A549 (cell line): ENCODE measurements around the gene SPAG17. TPM values are rescaled to one million over a fixed set of nuclear protein-coding genes. Genes with fewer than 3 reads are reported as not detected.

Experiments
- ATAC-seq, 2 experiments: fragments of 200-7000 bp in 1 of 2; fragments of >200 bp in 1 of 2; cut with Nextera tagmentation in 1 of 2; cut with Tn5 transposase in 1 of 2; 3 replicates each; pipeline versions ENCODE4 v1.8.0 to v1.9.1; 2018 to 2020; ENCODE audit warnings: mild to moderate bottlenecking in 1 of 2, moderate library complexity in 1 of 2
- CTCF ChIA-PET: fragments of 300-600 bp; sonication (Branson Sonifier 250); formaldehyde crosslinking; extraction: SDS; loops from one replicate; lab custom pipeline; 2021; ENCODE audit warnings: antibody characterized with exemption, inconsistent platforms; lab: Yijun Ruan, JAX
- POLR2A ChIA-PET: fragments of 350-600 bp; formaldehyde crosslinking; extraction: SDS; loops from one replicate; lab custom pipeline; 2021; ENCODE audit warnings: antibody characterized with exemption, inconsistent platforms; lab: Yijun Ruan, JAX
- DNase-seq, 2 experiments: peaks; one replicate each; pipeline versions ENCODE4 v3.0.0 to v3.0.0-alpha.2; 2011 to 2016; ENCODE audit warnings: low read depth in 1 of 2, low spot score in 1 of 2
- FAIRE-seq: peaks from 2 replicates; lab custom pipeline; 2011; peaks lifted over from hg19 to GRCh38; lab: Jason Lieb, UNC
- H3K27ac ChIP-seq, 2 experiments: fragments of >200 bp; sonication (Bioruptor Twin); formaldehyde crosslinking; 3 replicates each; pipeline ENCODE4 v1.5.1; 2016 to 2017
- H3K4me1 ChIP-seq: fragments of >200 bp; sonication (Bioruptor Twin); formaldehyde crosslinking; 3 replicates; pipeline ENCODE4 v1.6.1; 2016
- H3K4me2 ChIP-seq: fragments of >200 bp; sonication (Bioruptor Twin); formaldehyde crosslinking; 3 replicates; pipeline ENCODE4 v1.6.1; 2016
- H3K4me3 ChIP-seq: fragments of >200 bp; sonication (Bioruptor Twin); formaldehyde crosslinking; 3 replicates; pipeline ENCODE4 v1.5.1; 2016
- H3K9me3 ChIP-seq: fragments of >200 bp; sonication (Bioruptor Twin); formaldehyde crosslinking; 3 replicates; pipeline ENCODE4 v1.6.1; 2016
- CHD4 ChIP-seq: fragments of 200-600 bp; sonication (generic); IDR thresholded peaks from 2 replicates; pipeline ENCODE4 v1.6.1; 2016; ENCODE audit warnings: antibody characterized with exemption, mild to moderate bottlenecking, borderline replicate concordance
- EHF ChIP-seq: fragments of 250-450 bp; sonication (Bioruptor Pico); IDR thresholded peaks from 2 replicates; pipeline ENCODE4 v1.5.0; 2020; ENCODE audit warnings: mild to moderate bottlenecking
- ESRRA ChIP-seq: fragments of 150-350 bp; IDR thresholded peaks from 2 replicates; pipeline ENCODE4 v1.6.1; 2014; ENCODE audit warnings: mild to moderate bottlenecking, low read length, borderline replicate concordance
- FOSB ChIP-seq: fragments of 250-450 bp; sonication (Bioruptor Pico); IDR thresholded peaks from 2 replicates; pipeline ENCODE4 v1.5.0; 2020; ENCODE audit warnings: mild to moderate bottlenecking, moderate library complexity
- FOXS1 ChIP-seq: fragments of 250-450 bp; sonication (Bioruptor Pico); IDR thresholded peaks from 2 replicates; pipeline ENCODE4 v1.5.0; 2020; ENCODE audit warnings: mild to moderate bottlenecking, moderate library complexity
- HDAC2 ChIP-seq: fragments of 200-600 bp; sonication (generic); IDR thresholded peaks from 2 replicates; pipeline ENCODE4 v1.6.1; 2016
- HOXB5 ChIP-seq: fragments of 250-450 bp; sonication (Bioruptor Pico); IDR thresholded peaks from 2 replicates; pipeline ENCODE4 v1.5.0; 2020; ENCODE audit warnings: mild to moderate bottlenecking, moderate library complexity
- JUN ChIP-seq, 2 experiments: fragments of >200 bp; sonication (Bioruptor Twin); formaldehyde crosslinking; IDR thresholded peaks; 2 replicates in 1 of 2; 3 replicates in 1 of 2; pipeline ENCODE4 v1.6.1; 2016 to 2017
- MAFK ChIP-seq: fragments of 450-650 bp; IDR thresholded peaks from 2 replicates; pipeline ENCODE4 v1.6.1; 2014; ENCODE audit not compliant: partially characterized antibody
- MAZ ChIP-seq: fragments of 150-350 bp; IDR thresholded peaks from 2 replicates; pipeline ENCODE4 v1.6.1; 2014; ENCODE audit warnings: antibody characterized with exemption, low read depth, low read length, borderline replicate concordance
- MYC ChIP-seq: IDR thresholded peaks from 2 replicates; pipeline ENCODE4 v1.6.1; 2012; ENCODE audit warnings: mild to moderate bottlenecking, inconsistent platforms, low read length, improper control_type of control experiment, borderline replicate concordance
- PHF8 ChIP-seq: fragments of 200-600 bp; sonication (generic); IDR thresholded peaks from 2 replicates; pipeline ENCODE4 v1.6.1; 2016; ENCODE audit warnings: low read depth, mild to moderate bottlenecking, antibody characterized with exemption, moderate library complexity, borderline replicate concordance
- RAD21 ChIP-seq, 2 experiments: fragments of >200 bp in 1 of 2; sonication (Bioruptor Twin) in 1 of 2; formaldehyde crosslinking in 1 of 2; IDR thresholded peaks in 1 of 2; conservative IDR thresholded peaks in 1 of 2; 2 replicates in 1 of 2; 3 replicates in 1 of 2; pipeline ENCODE4 v1.6.1; 2012 to 2018; ENCODE audit warnings: inconsistent platforms in 1 of 2
- RNF2 ChIP-seq: fragments of 200-600 bp; sonication (generic); IDR thresholded peaks from 2 replicates; pipeline ENCODE4 v1.6.1; 2016; ENCODE audit warnings: low read depth, mild to moderate bottlenecking, antibody characterized with exemption, moderate library complexity, borderline replicate concordance
- TP53 ChIP-seq: fragments of 250-450 bp; sonication (Bioruptor Pico); IDR thresholded peaks from 2 replicates; pipeline ENCODE4 v1.5.0; 2021; ENCODE audit warnings: mild to moderate bottlenecking, moderate library complexity
- USF2 ChIP-seq: fragments of 450-650 bp; IDR thresholded peaks from 2 replicates; pipeline ENCODE4 v1.6.1; 2014; ENCODE audit warnings: antibody characterized with exemption
- ZNF302 ChIP-seq: fragments of 250-450 bp; sonication (Bioruptor Pico); IDR thresholded peaks from 2 replicates; pipeline ENCODE4 v1.9.0; 2021; ENCODE audit warnings: inconsistent platforms, mild to moderate bottlenecking, moderate library complexity
- ZSCAN20 ChIP-seq: fragments of 250-450 bp; sonication (Bioruptor Pico); IDR thresholded peaks from 2 replicates; pipeline ENCODE4 v1.8.0; 2022; ENCODE audit warnings: mild to moderate bottlenecking, moderate library complexity
- WGBS: methylation state at CpG from one replicate; pipeline ENCODE4 v1.1.6; 2017; ENCODE audit errors: missing lambda C conversion rate; 5-methylcytosine and 5-hydroxymethylcytosine counted together
- polyA plus RNA-seq, 4 experiments: library from polyadenylated mRNA; depleted of rRNA in 3 of 4; stranded (reverse); fragments of >200 nt; fragmentation: RNase III in 1 of 4; extraction: RNeasy Plus Mini Kit Qiagen cat#74134 plus additional on column Dnase treatment in 1 of 4; gene quantifications; 2 replicates in 3 of 4; 3 replicates in 1 of 4; pipeline ENCODE4 v1.2.3, GENCODE V29; 2011 to 2017
- TF ChIP-seq, protein P1 (sequence below): fragments of 250-450 bp; sonication (Bioruptor Pico); IDR thresholded peaks from 2 replicates; pipeline ENCODE4 v1.5.0; 2021; ENCODE audit warnings: mild to moderate bottlenecking, moderate library complexity, borderline replicate concordance
- TF ChIP-seq, protein P2 (sequence below): fragments of >200 bp; sonication (Bioruptor Twin); formaldehyde crosslinking; IDR thresholded peaks from 3 replicates; pipeline ENCODE4 v1.6.1; 2016

Gene SPAG17
- polyA plus RNA-seq, 2 of the 4 experiments (the other 2 are of a cell fraction): 0.13 TPM; not detected in 1

GRCh38 chr1:118223426-118223825, 38.4 kb upstream of the SPAG17 start:
- Histone ChIP-seq H3K4me1 (no peaks in the 10 kb centered on the region), H3K4me3 (no peak overlapping the region), H3K27ac (no peak overlapping the region), H3K4me2 (no peak overlapping the region), H3K9me3 (no peaks in the 10 kb centered on the region)
- WGBS: no CpG with 5 or more reads among the region's 1 CpG
- DNase-seq: no peak
- ATAC-seq: peak in 1 of 2 experiments; percentile 35; a peak in 1 of 6 replicates
- ChIA-PET CTCF (interaction anchor here (1.0 kb wide), 1 partner anchor 226 kb away, joined by 3 read pairs; no protein-coding TSS in a partner anchor), POLR2A (no interaction called here)
- TF ChIP-seq MAFK (no peak), RAD21 (conservative IDR thresholded peaks at IDR 0.05 in 1 of 2, IDR thresholded peaks at IDR 0.05 in 1 of 2) (peak; percentile 9 to 26; a peak in 2 of 5 replicates), ZNF302 (CRISPR knock-in tag) (no peak)
- FAIRE-seq: no peak

DNA sequence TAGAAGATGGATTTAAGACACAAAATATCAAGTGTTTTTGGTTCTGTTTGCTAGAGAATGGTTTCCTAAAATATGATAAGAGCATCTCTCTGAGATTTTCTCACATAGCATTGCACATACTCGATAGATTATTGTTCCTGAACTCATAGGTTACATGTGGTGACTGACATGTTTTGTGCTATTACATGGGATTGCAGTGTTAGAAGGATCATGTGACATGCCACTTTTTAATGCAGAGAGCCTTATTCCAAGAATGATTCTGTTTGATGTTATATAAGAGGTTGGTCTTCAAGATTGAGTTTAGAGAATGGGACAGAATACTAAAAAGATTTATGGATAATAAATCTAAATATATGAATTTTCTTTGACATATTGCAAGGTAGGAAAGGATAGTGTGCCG, 34.4 kb upstream of the SPAG17 start:
- FAIRE-seq (no peak), ATAC-seq (no peak), DNase-seq (no peak)
- CTCF ChIA-PET: no interaction called here
- POLR2A ChIA-PET: no interaction called here
- 0% methylated on average over 2 of the region's 2 CpGs for WGBS
- no peak for TF ChIP-seq HOXB5 (CRISPR knock-in tag)
- TF ChIP-seq JUN (IDR thresholded peaks at IDR 0.05): no peak
- TF ChIP-seq MYC: no peak
- no peak for TF ChIP-seq CHD4
- TF ChIP-seq MAFK: no peak
- TF ChIP-seq, protein P1, sequence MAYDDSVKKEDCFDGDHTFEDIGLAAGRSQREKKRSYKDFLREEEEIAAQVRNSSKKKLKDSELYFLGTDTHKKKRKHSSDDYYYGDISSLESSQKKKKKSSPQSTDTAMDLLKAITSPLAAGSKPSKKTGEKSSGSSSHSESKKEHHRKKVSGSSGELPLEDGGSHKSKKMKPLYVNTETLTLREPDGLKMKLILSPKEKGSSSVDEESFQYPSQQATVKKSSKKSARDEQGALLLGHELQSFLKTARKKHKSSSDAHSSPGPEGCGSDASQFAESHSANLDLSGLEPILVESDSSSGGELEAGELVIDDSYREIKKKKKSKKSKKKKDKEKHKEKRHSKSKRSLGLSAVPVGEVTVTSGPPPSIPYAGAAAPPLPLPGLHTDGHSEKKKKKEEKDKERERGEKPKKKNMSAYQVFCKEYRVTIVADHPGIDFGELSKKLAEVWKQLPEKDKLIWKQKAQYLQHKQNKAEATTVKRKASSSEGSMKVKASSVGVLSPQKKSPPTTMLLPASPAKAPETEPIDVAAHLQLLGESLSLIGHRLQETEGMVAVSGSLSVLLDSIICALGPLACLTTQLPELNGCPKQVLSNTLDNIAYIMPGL: no peak
- no peak for TF ChIP-seq PHF8
- TF ChIP-seq EHF (CRISPR knock-in tag): no peak
- no peak for TF ChIP-seq RNF2
- TF ChIP-seq FOSB (CRISPR knock-in tag): no peak
- TF ChIP-seq FOXS1: no peak
- TF ChIP-seq ZSCAN20 (CRISPR knock-in tag): no peak
- no peak for TF ChIP-seq HDAC2
- TF ChIP-seq, protein P2, sequence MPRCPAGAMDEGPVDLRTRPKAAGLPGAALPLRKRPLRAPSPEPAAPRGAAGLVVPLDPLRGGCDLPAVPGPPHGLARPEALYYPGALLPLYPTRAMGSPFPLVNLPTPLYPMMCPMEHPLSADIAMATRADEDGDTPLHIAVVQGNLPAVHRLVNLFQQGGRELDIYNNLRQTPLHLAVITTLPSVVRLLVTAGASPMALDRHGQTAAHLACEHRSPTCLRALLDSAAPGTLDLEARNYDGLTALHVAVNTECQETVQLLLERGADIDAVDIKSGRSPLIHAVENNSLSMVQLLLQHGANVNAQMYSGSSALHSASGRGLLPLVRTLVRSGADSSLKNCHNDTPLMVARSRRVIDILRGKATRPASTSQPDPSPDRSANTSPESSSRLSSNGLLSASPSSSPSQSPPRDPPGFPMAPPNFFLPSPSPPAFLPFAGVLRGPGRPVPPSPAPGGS: no peak
- no peak for TF ChIP-seq TP53 (CRISPR knock-in tag)
- no peak for TF ChIP-seq USF2
- no peak for TF ChIP-seq MAZ
- no peak for TF ChIP-seq ESRRA
- no peaks in the 10 kb centered on the region for H3K4me1 ChIP-seq
- H3K4me3 ChIP-seq: no peak overlapping the region
- no peak overlapping the region for H3K27ac ChIP-seq
- no peaks in the 10 kb centered on the region for H3K9me3 ChIP-seq
- H3K4me2 ChIP-seq: no peak overlapping the region
